Activated B cell treated with CpG ODN at 0.5 μM for 24 hours (primary cell): ENCODE measurements around the gene TRDN. TPM values are rescaled to one million over a fixed set of nuclear protein-coding genes. Genes with fewer than 3 reads are reported as not detected.
"Not testable (repeated sequence)": the region's sequence is repeated elsewhere in the genome, so short reads cannot be mapped to it uniquely, and the experiment has no call there.

Experiments
- ATAC-seq: fragments of 200-7000 bp; cut with Tn5 transposase; one replicate; pipeline ENCODE4 v1.10.0; 2021; ENCODE audit warnings: low read depth, mild to moderate bottlenecking, moderate library complexity
- CTCF ChIA-PET: fragments of 350-600 bp; sonication (Branson Sonifier 250); formaldehyde crosslinking; loops from one replicate; lab custom pipeline; 2021; ENCODE audit warnings: antibody characterized with exemption; lab: Charles Lee
- POLR2A ChIA-PET: fragments of 350-600 bp; sonication (Branson Sonifier 250); formaldehyde crosslinking; loops from one replicate; lab custom pipeline; 2021; ENCODE audit warnings: antibody characterized with exemption; lab: Charles Lee
- DNase-seq: peaks from one replicate; pipeline ENCODE4 v3.0.0; 2022
- H3K27ac Mint-ChIP-seq: one replicate; pipeline ENCODE4 v1.8.0; 2020; ENCODE audit warnings: mixed read lengths
- H3K27me3 Mint-ChIP-seq: one replicate; pipeline ENCODE4 v1.8.0; 2021; ENCODE audit warnings: mixed read lengths
- H3K36me3 Mint-ChIP-seq: one replicate; pipeline ENCODE4 v1.8.0; 2021; ENCODE audit warnings: low read depth, mixed read lengths
- H3K4me1 Mint-ChIP-seq: one replicate; pipeline ENCODE4 v1.8.0; 2021; ENCODE audit warnings: mixed read lengths
- H3K4me3 Mint-ChIP-seq: one replicate; pipeline ENCODE4 v1.8.0; 2020; ENCODE audit warnings: mild to moderate bottlenecking, mixed read lengths
- H3K9me3 Mint-ChIP-seq: one replicate; pipeline ENCODE4 v1.8.0; 2020; ENCODE audit warnings: mixed read lengths
- CTCF ChIP-seq: fragments of 200-600 bp; IDR thresholded peaks from one replicate; pipeline ENCODE4 v1.8.0; 2022; ENCODE audit warnings: antibody characterized with exemption, mild to moderate bottlenecking
- intact Hi-C: fragments of 100-400 bp; cut with micrococcal nuclease; formaldehyde crosslinking; loops from one replicate; pipeline ENCODE4 v1.15.1; 2024
- total RNA-seq: library from RNA; stranded (reverse); gene quantifications from 2 replicates; pipeline ENCODE4 v1.2.3, GENCODE V29; 2022

Gene TRDN
- total RNA-seq, 1 donor from 2014 or later, result not detected

- Mint-ChIP-seq H3K4me3 (no peak overlapping the region), H3K27me3 (no peaks in the 10 kb centered on the region), H3K4me1 (no peaks in the 10 kb centered on the region), H3K9me3 (no peaks in the 10 kb centered on the region), H3K27ac (no peak overlapping the region), H3K36me3 (no peaks in the 10 kb centered on the region)
- intact Hi-C loops, result no loop called here
- ATAC-seq (no peak), DNase-seq (no peak)
- TF ChIP-seq CTCF, result no peak
- CTCF ChIA-PET, result no interaction called here
- POLR2A ChIA-PET, result no interaction called here
Observed at GRCh38 chr6:123569575-123569974, 67.2 kb downstream of the TRDN start.

- no peak for TF ChIP-seq CTCF
- no peaks in the 10 kb centered on the region for H3K9me3 Mint-ChIP-seq
- POLR2A ChIA-PET, result no interaction called here
- no peaks in the 10 kb centered on the region for H3K4me1 Mint-ChIP-seq
- H3K36me3 Mint-ChIP-seq, result no peaks in the 10 kb centered on the region
- ATAC-seq (no peak), DNase-seq (no peak)
- intact Hi-C loops, result no loop called here
- H3K27me3 Mint-ChIP-seq, result no peaks in the 10 kb centered on the region
- H3K27ac Mint-ChIP-seq, result no peak overlapping the region
- CTCF ChIA-PET, result no interaction called here
- no peak overlapping the region for H3K4me3 Mint-ChIP-seq
Observed at GRCh38 chr6:123565529-123565928, 71.2 kb downstream of the TRDN start.

- no peaks in the 10 kb centered on the region for H3K36me3 Mint-ChIP-seq
- no peak for ATAC-seq
- no peaks in the 10 kb centered on the region for H3K9me3 Mint-ChIP-seq
- no peaks in the 10 kb centered on the region for H3K27me3 Mint-ChIP-seq
- ChIA-PET CTCF (no interaction called here), POLR2A (no interaction called here)
- no peak overlapping the region for H3K27ac Mint-ChIP-seq
- no peak for DNase-seq
- TF ChIP-seq CTCF, result no peak
- no peaks in the 10 kb centered on the region for H3K4me1 Mint-ChIP-seq
- H3K4me3 Mint-ChIP-seq, result no peak overlapping the region
- intact Hi-C loops, result no loop called here
Observed at GRCh38 chr6:123564361-123564760, 72.4 kb downstream of the TRDN start.

- no peak overlapping the region for H3K27ac Mint-ChIP-seq
- intact Hi-C loops, result no loop called here
- no peak for TF ChIP-seq CTCF
- CTCF ChIA-PET, result no interaction called here
- H3K4me1 Mint-ChIP-seq, result no peaks in the 10 kb centered on the region
- no peaks in the 10 kb centered on the region for H3K27me3 Mint-ChIP-seq
- H3K9me3 Mint-ChIP-seq, result no peaks in the 10 kb centered on the region
- H3K4me3 Mint-ChIP-seq, result no peak overlapping the region
- POLR2A ChIA-PET, result no interaction called here
- no peak for ATAC-seq
- DNase-seq, result no peak
- no peaks in the 10 kb centered on the region for H3K36me3 Mint-ChIP-seq
Observed at GRCh38 chr6:123562677-123563076, 74.1 kb downstream of the TRDN start.

DNA sequence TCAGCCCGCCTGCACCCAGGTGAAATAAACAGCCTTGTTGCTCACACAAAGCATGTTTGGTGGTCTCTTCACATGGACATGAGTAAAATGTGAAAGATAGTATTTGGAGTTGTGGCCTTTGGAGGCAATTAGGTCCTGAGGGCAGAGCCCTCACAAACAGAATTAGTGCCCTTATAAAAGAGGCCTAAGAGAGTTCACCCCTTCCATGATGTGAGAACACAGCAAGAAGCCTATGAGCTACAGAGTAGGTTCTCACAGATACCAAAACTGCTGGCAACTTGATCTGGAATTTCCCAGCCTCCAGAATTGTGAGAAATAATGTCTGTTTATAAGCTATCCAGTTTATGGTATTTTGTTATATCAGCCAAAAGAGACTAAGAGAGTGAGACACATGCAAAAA is 74.5 kb downstream of the TRDN start:
- Mint-ChIP-seq H3K9me3 (peaks cover 1% of the 10 kb centered on the region), H3K4me1 (no peaks in the 10 kb centered on the region), H3K4me3 (no peak overlapping the region), H3K27me3 (no peaks in the 10 kb centered on the region), H3K27ac (no peak overlapping the region), H3K36me3 (no peaks in the 10 kb centered on the region)
- no peak for DNase-seq
- TF ChIP-seq CTCF, result no peak
- intact Hi-C loops, result no loop called here
- ATAC-seq, result no peak
- ChIA-PET POLR2A (no interaction called here), CTCF (no interaction called here)

DNA sequence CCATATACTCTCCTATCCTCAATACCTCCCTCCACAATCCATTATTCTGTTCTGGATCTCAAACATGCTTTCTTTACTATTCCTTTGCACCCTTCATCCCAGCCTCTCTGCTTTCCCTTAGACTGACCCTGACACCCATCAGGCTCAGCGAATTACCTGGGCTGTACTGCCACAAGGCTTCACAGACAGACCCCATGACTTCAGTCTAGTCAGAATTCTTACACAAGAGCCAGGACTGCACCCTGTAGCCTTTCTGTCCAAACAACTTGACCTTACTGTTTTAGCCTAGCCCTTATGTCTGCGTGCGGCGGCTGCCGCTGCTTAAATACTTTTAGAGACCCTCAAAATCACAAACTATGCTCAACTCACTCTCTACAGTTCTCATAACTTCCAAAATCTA is 76.9 kb downstream of the TRDN start:
- ATAC-seq, H3K27me3 Mint-ChIP-seq, POLR2A ChIA-PET, H3K36me3 Mint-ChIP-seq, CTCF ChIA-PET, H3K27ac Mint-ChIP-seq, H3K4me3 Mint-ChIP-seq, H3K9me3 Mint-ChIP-seq, DNase-seq, H3K4me1 Mint-ChIP-seq, intact Hi-C loops: not testable (repeated sequence)

DNA sequence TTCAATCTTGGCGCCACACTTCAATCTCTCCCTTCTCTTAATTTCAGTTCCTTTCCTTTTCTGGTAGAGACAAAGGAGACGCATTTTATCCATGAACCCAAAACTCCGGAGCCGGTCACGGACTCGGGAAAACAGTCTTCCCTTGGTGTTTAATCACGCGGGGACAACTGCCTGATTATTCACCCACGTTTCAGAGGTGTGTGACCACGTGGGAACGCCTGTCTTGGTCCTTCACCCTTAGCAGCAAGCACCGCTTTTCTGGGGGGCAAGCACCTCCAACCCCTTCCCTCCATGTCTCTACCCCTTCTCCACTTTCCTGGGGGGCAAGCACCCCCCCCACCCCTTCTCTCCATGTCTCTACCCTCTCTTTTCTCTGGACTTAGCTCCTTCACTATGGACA is 79.3 kb downstream of the TRDN start:
- POLR2A ChIA-PET, H3K4me3 Mint-ChIP-seq, H3K4me1 Mint-ChIP-seq, DNase-seq, H3K36me3 Mint-ChIP-seq, intact Hi-C loops, H3K27ac Mint-ChIP-seq, ATAC-seq, H3K27me3 Mint-ChIP-seq, CTCF ChIA-PET, H3K9me3 Mint-ChIP-seq: not testable (repeated sequence)
